Cardiac muscle cell (in vitro differentiated cells and primary cell): ENCODE measurements around the gene NF1. TPM values are rescaled to one million over a fixed set of nuclear protein-coding genes. Genes with fewer than 3 reads are reported as not detected.
"Not testable (repeated sequence)": the region's sequence is repeated elsewhere in the genome, so short reads cannot be mapped to it uniquely, and the experiment has no call there.

Experiments used
- DNase-seq, 2 donors: peaks; one replicate each; pipeline versions ENCODE4 v3.0.0 to v3.0.0-alpha.2; 2010 to 2017; ENCODE audit warnings: low read depth in 1 of 2, low spot score in 1 of 2
- H3K27ac ChIP-seq: fragments of 200-600 bp; sonication (generic); 2 replicates; pipeline ENCODE4 v1.5.1; 2016
- H3K27me3 ChIP-seq: fragments of 200-600 bp; sonication (generic); 2 replicates; pipeline ENCODE4 v1.6.0; 2016; ENCODE audit warnings: control low read depth
- H3K36me3 ChIP-seq: fragments of 200-600 bp; sonication (generic); 2 replicates; pipeline ENCODE4 v1.5.1; 2016; ENCODE audit warnings: control low read depth
- H3K4me1 ChIP-seq: fragments of 200-600 bp; sonication (generic); 2 replicates; pipeline ENCODE4 v1.8.1; 2017; ENCODE audit warnings: low read depth, mild to moderate bottlenecking, mixed run types
- H3K4me3 ChIP-seq: fragments of 200-600 bp; sonication (generic); 2 replicates; pipeline ENCODE4 v1.5.1; 2016; ENCODE audit warnings: mild to moderate bottlenecking
- H3K9me3 ChIP-seq: fragments of 200-600 bp; sonication (generic); 2 replicates; pipeline ENCODE4 v1.5.1; 2017; ENCODE audit warnings: low read depth, mild to moderate bottlenecking, control low read depth
- polyA plus RNA-seq: library from polyadenylated mRNA; unstranded; fragments of >200 nt; fragmentation: Nextera tagmentation; extraction: Ambion mirVana; gene quantifications from 2 replicates; pipeline ENCODE4 v1.2.1, GENCODE V29; 2016
- total RNA-seq: library from RNA; depleted of rRNA; stranded (reverse); fragments of >200 nt; gene quantifications from 2 replicates; pipeline ENCODE4 v1.2.3, GENCODE V29; 2016
- TF ChIP-seq, protein P1 (sequence below): IDR thresholded peaks from 2 replicates; pipeline ENCODE4 v1.5.1; 2012; ENCODE audit warnings: low read depth, mild to moderate bottlenecking, low read length

The NF1 gene
- total and polyA plus RNA-seq, 2 experiments from 2014 or later, result 17.7 to 32.9 TPM

DNA sequence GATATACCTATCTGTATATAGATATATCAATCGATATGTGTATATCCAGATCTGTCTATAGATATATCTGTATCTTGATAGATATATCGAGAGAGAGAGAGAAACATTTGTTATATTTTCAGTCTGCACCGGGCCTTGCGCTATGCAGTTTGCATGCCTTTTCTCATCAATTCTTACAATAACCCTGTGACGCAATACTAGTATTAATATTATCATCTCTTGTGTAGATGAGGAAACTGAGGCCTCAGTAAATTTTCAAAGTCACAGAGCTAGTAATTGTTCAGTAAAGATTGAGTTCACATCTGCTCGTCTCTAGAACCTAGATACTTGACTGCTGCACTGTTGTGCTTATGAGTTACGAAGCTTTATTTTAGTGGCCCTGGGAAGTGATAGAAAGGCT lies 77.6 kb downstream of the NF1 start:
- no peak for DNase-seq
- Histone ChIP-seq H3K9me3 (no peaks in the 10 kb centered on the region), H3K27ac (no peak overlapping the region), H3K4me1 (peaks cover 2% of the 10 kb centered on the region), H3K4me3 (no peak overlapping the region), H3K36me3 (no peaks in the 10 kb centered on the region), H3K27me3 (no peaks in the 10 kb centered on the region)
- TF ChIP-seq, protein P1, sequence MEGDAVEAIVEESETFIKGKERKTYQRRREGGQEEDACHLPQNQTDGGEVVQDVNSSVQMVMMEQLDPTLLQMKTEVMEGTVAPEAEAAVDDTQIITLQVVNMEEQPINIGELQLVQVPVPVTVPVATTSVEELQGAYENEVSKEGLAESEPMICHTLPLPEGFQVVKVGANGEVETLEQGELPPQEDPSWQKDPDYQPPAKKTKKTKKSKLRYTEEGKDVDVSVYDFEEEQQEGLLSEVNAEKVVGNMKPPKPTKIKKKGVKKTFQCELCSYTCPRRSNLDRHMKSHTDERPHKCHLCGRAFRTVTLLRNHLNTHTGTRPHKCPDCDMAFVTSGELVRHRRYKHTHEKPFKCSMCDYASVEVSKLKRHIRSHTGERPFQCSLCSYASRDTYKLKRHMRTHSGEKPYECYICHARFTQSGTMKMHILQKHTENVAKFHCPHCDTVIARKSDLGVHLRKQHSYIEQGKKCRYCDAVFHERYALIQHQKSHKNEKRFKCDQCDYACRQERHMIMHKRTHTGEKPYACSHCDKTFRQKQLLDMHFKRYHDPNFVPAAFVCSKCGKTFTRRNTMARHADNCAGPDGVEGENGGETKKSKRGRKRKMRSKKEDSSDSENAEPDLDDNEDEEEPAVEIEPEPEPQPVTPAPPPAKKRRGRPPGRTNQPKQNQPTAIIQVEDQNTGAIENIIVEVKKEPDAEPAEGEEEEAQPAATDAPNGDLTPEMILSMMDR, result no peak

DNA sequence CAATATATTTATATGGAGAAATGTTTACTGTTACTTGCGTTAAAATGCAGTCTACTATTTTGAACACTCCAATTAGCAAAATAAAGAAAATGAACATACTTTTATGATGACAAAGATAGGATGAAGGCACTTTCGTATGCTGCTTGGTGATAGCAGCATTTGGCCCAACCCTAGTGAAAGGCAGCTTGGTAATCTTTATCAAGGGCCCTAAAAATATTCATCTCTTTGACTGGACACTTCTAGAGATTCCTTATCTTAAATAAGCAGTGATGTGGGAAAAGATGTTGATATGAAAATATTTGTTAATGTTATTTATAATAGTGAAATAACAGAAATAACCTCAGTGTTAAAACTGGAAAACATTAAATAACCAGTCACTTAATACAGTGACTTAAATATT lies 79.4 kb downstream of the NF1 start:
- no peak for DNase-seq
- TF ChIP-seq, protein P1, result no peak
- Histone ChIP-seq H3K27me3 (no peaks in the 10 kb centered on the region), H3K27ac (no peak overlapping the region), H3K4me1 (no peaks in the 10 kb centered on the region), H3K9me3 (no peaks in the 10 kb centered on the region), H3K36me3 (no peaks in the 10 kb centered on the region), H3K4me3 (no peak overlapping the region)

DNA sequence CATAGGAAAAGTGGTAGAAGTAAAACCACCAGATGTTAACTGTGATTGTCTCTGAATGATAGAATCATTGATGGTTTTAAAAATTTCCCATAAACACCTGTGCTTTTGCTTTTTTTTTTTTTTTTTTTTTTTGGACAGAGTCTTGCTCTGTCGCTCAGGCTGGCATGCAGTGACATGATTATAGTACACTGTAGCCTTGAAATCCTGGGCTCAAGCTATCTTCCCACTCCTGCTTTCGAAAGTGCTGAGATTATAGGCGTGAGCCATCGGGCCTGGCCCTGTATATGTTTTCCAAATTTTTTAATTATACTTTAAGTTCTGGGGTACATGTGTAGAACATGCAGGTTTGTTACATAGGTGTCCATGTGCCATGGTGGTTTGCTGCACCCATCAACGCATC lies 80.5 kb downstream of the NF1 start:
- Histone ChIP-seq H3K27ac (no peak overlapping the region), H3K4me1 (no peaks in the 10 kb centered on the region), H3K27me3 (no peaks in the 10 kb centered on the region), H3K36me3 (no peaks in the 10 kb centered on the region), H3K4me3 (no peak overlapping the region), H3K9me3 (no peaks in the 10 kb centered on the region)
- DNase-seq, result no peak
- TF ChIP-seq, protein P1, result no peak

DNA sequence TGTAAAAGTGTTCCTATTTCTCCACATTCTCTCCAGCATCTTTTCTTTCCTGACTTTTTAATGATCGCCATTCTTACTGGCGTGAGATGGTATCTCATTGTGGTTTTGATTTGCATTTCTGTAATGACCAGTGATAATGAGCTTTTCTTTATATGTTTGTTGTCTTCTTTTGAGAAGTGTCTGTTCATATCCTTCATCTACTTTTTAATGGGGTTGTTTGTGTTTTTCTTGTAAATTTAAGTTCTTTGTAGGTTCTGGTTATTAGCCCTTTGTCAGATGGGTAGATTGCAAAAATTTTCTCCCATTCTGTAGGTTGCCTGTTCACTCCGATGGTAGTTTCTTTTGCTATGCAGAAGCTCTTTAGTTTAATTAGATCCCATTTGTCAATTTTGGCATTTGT lies 81.4 kb downstream of the NF1 start:
- not testable (repeated sequence) for H3K9me3 ChIP-seq, H3K27me3 ChIP-seq, H3K36me3 ChIP-seq, DNase-seq, H3K27ac ChIP-seq, H3K4me3 ChIP-seq, H3K4me1 ChIP-seq

DNA sequence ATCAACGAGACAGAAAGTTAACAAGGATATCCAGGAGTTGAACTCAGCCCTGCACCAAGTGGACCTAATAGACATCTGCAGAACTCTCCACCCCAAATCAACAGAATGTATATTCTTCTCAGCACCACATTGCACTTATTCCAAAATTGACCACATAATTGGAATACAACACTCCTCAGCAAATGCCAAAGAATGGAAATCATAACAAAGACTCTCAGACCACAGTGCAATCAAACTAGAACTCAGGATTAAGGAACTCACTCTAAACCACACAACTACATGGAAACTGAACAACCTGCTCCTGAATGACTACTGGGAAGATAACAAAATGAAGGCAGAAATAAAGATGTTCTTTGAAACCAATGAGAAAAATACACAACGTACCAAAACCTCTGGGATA lies 84.2 kb downstream of the NF1 start:
- not testable (repeated sequence) for H3K36me3 ChIP-seq, H3K4me3 ChIP-seq, H3K27me3 ChIP-seq, H3K27ac ChIP-seq, H3K4me1 ChIP-seq, H3K9me3 ChIP-seq, DNase-seq

DNA sequence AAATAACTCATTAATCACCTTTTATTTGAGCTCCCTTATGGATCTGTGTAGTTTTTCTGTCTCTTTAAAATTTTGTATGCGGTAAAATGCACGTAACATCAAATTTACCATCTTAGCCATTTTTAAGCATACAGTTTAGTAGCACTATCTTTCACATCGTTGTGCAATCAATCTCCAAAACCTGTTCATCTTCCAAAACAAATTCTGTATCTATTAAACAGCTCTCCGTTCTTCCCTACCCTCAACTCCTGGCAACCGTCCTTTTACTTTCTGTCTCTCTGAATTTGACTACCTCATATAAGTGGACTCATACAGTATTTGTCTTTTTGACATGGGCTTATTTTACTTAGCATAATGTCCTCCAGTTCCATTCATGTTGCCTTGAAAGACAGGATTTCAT lies 100.5 kb downstream of the NF1 start:
- Histone ChIP-seq H3K9me3 (no peaks in the 10 kb centered on the region), H3K36me3 (no peaks in the 10 kb centered on the region), H3K27me3 (no peaks in the 10 kb centered on the region), H3K4me1 (peaks cover 6% of the 10 kb centered on the region), H3K4me3 (no peak overlapping the region), H3K27ac (no peak overlapping the region)
- TF ChIP-seq, protein P1, result no peak
- no peak for DNase-seq

DNA sequence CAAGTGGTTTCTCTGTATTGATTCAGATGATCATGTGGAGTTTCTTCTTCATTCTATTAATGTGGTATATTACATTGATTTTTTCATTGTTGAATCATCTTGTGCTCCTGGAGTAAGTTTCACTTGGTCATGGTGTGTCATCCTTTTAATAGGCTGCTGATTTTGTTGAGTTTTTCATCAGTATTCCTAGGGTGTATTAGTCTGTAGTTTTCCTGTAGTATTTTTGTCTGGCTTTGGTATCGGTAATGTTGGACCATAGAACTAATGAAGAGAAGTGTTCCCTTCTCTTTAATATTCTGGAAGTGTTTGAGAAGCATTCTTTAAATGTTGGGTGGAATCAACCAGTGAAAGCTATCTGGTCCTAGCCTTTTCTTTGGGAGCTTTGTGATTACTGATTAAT lies 103.2 kb downstream of the NF1 start:
- H3K4me3 ChIP-seq, result no peak overlapping the region
- H3K27me3 ChIP-seq, result no peaks in the 10 kb centered on the region
- no peak overlapping the region for H3K27ac ChIP-seq
- no peaks in the 10 kb centered on the region for H3K36me3 ChIP-seq
- H3K9me3 ChIP-seq, result no peaks in the 10 kb centered on the region
- H3K4me1 ChIP-seq, result peaks cover 14% of the 10 kb centered on the region
- no peak for DNase-seq
- TF ChIP-seq, protein P1, result no peak

DNA sequence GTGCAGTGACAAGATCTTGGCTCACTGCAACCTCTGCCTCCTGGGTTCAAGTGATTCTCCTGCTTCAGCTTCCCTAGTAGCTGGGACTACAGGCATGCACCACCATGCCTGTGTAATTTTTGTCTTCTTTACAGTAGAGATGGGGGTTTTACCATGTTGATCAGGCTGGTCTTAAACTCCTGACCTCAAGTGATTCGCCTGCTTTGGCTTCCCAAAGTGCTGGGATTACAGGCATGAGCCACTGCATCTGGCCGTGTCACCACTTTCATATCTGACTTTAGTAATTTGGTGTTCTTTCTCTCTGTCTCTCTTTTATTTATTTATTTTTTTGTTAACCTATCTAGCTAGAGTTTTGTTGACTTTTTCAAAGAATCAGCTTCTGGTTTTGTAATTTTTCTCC lies 103.9 kb downstream of the NF1 start:
- peak in 1 of 2 donors; percentile 11 for DNase-seq

More for the DNA sequence above, 103.9 kb downstream of the NF1 start:
- not testable (repeated sequence) for H3K9me3 ChIP-seq, H3K4me3 ChIP-seq, H3K36me3 ChIP-seq, H3K27ac ChIP-seq, H3K27me3 ChIP-seq
- peaks cover 14% of the 10 kb centered on the region for H3K4me1 ChIP-seq
